IPS DF 6.9 (cell line): ENCODE results near the gene TRIM38.
"Not testable (repeated sequence)": the region's sequence is repeated elsewhere in the genome, so short reads cannot be mapped to it uniquely, and the experiment has no call there.

Experiments used
- DNase-seq: peaks from one replicate; pipeline ENCODE4 v3.0.0-alpha.2; 2013; ENCODE audit warnings: low read depth, low spot score
- H3K27ac ChIP-seq: one replicate; pipeline ENCODE4 v1.5.1; 2013; ENCODE audit warnings: low read length, control low read depth
- H3K27me3 ChIP-seq: 2 replicates; pipeline ENCODE4 v1.6.1; 2013; ENCODE audit warnings: mild to moderate bottlenecking, low read length; ENCODE audit not compliant: control insufficient read depth, insufficient read depth
- H3K36me3 ChIP-seq: 2 replicates; pipeline ENCODE4 v1.6.1; 2013; ENCODE audit warnings: low read length; ENCODE audit not compliant: control insufficient read depth, insufficient read depth
- H3K4me1 ChIP-seq: 2 replicates; pipeline ENCODE4 v1.6.1; 2013; ENCODE audit warnings: low read length; ENCODE audit not compliant: control insufficient read depth, insufficient read depth
- H3K4me3 ChIP-seq: 2 replicates; pipeline ENCODE4 v1.5.1; 2013; ENCODE audit warnings: mild to moderate bottlenecking, low read length
- H3K9me3 ChIP-seq: 2 replicates; pipeline ENCODE4 v1.6.1; 2013; ENCODE audit warnings: low read length, inconsistent platforms; ENCODE audit not compliant: control insufficient read depth, insufficient read depth
- WGBS: extraction: QIAGEN DNeasy Blood & Tissue Kit; methylation state at CpG from one replicate; pipeline ENCODE4 v1.1.7; 2013; ENCODE audit warnings: mixed read lengths, missing lambda C conversion rate; ENCODE audit not compliant: insufficient read length, insufficient coverage; 5-methylcytosine and 5-hydroxymethylcytosine counted together

Gene TRIM38

DNA sequence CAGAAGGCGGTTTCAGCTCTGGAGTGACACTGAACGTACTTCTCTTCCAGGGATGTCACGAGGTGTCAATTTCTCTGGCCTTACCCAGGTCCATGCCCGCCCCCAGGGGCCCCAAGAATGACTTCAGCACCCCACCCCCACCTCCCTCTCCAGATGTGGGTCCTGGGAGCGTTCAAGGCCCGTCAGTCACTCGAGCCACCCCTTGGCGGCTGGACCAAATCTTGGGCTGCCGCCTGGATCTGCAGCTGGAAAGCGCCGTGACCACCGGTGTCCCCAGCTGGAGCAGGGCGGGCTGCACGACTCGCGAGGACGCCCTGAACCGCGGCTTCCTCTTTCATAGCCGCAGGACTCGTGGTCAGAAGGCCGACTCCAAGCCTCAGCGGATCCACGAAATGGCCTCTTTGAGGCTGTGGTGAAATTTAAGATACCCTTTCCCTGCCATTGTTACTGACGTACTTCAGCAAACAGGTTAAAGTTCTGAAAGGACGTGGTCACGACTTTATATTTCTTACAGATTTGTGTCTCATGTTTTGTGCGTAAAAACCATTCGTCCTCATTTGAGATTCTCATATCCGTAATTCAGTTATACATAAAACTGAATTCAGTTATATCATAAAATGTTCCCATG is 29.3 kb downstream of the TRIM38 start:
- no CpG with 5 or more reads among the region's 30 CpGs for WGBS
- peak; percentile 7 for DNase-seq
- Histone ChIP-seq H3K27ac (no peak overlapping the region), H3K4me3 (peak overlapping the region; percentile 48; the same call in 1 of the 2 replicates), H3K27me3 (no peaks in the 10 kb centered on the region), H3K9me3 (no peaks in the 10 kb centered on the region), H3K4me1 (peaks cover 3% of the 10 kb centered on the region; the same call in 1 of the 2 replicates), H3K36me3 (no peaks in the 10 kb centered on the region)

DNA sequence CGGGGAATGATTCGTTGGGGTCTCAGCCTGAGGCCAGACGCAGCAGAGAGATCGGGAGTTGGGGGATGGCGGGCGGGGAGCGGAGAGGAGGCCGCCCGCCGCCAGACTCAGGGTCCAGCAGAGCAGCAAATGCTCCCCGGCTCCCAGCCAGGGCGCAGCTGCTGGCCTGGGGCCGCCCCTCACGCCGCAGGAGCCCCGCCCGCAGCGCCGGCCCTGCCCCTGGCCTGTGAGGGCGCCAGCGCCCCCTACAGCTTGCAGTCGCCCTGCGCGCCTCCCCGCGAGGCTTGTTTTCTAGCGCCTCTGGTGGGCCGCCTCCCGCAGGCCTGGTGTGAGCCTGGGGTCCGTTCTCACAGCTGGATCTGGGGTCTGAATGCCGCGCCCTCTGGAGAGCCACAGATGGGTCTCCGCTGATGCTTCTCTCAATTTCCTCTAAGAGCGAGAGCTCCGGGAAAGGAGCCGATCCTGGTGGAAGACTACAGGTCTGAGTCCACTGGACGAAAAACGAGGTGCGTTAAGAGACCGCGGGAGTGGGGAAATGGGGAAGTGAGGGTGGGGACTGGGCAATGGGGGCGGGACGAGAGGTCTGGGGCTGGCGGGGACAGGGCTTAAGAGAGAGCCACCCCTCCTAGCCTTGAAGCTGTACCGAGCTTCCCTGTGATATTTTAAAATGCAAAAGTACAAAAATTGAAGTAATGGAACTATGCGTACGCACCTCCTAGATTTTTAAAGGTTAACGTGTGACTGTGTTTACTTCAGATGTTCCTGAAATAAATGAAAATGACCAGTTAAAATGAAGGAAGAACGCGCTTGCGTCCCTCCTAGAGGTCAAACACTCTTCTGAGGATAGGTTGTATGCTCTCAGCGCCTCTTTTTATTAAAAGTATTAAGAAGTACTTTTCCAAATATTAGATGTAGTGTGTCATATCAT is 30.1 kb downstream of the TRIM38 start:
- no peak overlapping the region for H3K27ac ChIP-seq
- H3K4me1 ChIP-seq: peaks cover 3% of the 10 kb centered on the region; the same call in 1 of the 2 replicates
- H3K36me3 ChIP-seq: no peaks in the 10 kb centered on the region
- no peaks in the 10 kb centered on the region for H3K9me3 ChIP-seq
- WGBS: no CpG with 5 or more reads among the region's 52 CpGs
- no peaks in the 10 kb centered on the region for H3K27me3 ChIP-seq
- DNase-seq: peak; percentile 92
- peak overlapping the region; percentile 48; the same call in 1 of the 2 replicates for H3K4me3 ChIP-seq

DNA sequence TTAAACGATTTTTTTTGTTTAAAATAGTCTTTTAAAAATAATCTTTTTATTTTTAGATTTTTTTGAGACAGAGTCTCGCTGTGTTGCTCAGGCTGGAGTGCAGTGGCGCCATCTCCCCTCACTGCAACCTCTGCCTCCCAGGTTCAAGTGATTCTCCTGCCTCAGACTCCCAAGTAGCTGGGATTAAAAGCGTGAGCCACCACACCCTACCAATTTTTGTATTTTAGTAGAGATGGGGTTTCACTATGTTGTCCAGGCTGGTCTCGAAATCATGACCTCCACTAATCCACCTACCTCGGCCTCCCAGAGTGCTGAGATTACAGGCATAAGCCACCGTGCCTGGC is 30.7 kb downstream of the TRIM38 start:
- H3K27me3 ChIP-seq, H3K9me3 ChIP-seq, H3K4me3 ChIP-seq, H3K4me1 ChIP-seq, DNase-seq, H3K27ac ChIP-seq, H3K36me3 ChIP-seq: not testable (repeated sequence)
- no CpG with 5 or more reads among the region's 7 CpGs for WGBS

DNA sequence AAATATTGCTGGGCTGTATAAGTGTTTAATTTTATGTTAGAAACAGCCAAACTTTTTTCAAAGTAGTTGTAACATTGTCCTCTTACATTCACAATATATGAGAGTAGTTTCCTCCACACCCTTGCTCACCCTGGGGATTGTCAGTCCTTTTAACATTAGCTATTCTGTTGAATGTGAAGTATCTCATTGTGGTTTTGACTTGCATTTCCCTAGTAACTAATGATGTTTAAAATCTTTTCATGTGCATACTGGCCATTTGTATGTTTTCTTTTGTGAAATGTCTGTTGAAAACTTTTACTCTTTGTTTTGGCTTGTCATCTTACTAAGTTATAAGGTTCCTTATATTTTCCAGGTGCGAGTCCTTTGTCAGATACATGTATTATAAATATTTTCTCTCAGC is 32.9 kb downstream of the TRIM38 start:
- Histone ChIP-seq H3K27ac (no peak overlapping the region), H3K4me1 (peaks cover 2% of the 10 kb centered on the region; the same call in 1 of the 2 replicates), H3K9me3 (no peaks in the 10 kb centered on the region), H3K36me3 (no peaks in the 10 kb centered on the region), H3K4me3 (no peak overlapping the region), H3K27me3 (no peaks in the 10 kb centered on the region)
- WGBS: no CpG with 5 or more reads among the region's 1 CpG
- no peak for DNase-seq

DNA sequence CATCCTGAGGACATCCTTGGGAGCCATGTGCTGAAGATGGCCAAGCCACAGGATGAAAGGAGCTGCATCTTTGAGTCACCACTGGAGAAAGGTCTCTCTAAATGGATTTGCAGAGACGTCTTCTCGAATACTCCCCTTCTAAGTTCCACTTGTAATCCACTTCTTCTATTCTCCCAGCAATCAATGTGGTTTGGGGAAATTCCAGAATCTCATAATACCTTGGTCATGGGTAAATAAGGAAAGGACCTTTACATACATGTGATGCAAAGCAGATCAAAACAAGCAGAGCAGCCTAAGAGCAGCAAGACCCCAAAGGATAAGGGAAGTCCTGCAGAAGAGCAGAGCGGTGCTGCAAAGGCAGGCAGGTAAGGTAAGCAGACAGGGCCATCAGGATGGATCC is 35.3 kb downstream of the TRIM38 start:
- DNase-seq: no peak
- Histone ChIP-seq H3K4me1 (peaks cover 3% of the 10 kb centered on the region; the same call in 1 of the 2 replicates), H3K9me3 (no peaks in the 10 kb centered on the region), H3K36me3 (no peaks in the 10 kb centered on the region; the same call in 1 of the 2 replicates), H3K27me3 (no peaks in the 10 kb centered on the region), H3K27ac (no peak overlapping the region), H3K4me3 (no peak overlapping the region)
- no CpG with 5 or more reads among the region's 3 CpGs for WGBS

DNA sequence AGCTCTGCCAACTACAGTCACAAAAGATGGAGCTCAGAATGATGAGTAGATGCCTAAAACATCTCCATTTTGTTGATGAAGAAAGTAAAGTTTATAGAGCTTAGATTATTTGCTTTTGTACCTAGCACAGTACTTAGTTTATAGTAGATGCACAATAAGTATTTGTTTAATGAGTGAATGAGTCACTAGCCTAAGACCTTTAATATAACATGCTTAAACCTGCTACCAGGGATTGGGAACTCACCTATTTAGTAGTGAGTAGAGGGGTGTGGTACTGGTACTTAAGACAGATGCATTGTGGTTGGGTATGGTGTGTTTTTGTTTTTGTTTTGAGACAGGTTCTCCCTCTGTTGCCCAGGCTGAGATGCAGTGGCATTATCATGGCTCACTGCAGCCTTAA is 35.8 kb downstream of the TRIM38 start:
- no peaks in the 10 kb centered on the region for H3K27me3 ChIP-seq
- DNase-seq: no peak
- H3K9me3 ChIP-seq: no peaks in the 10 kb centered on the region
- no peak overlapping the region for H3K27ac ChIP-seq
- H3K4me1 ChIP-seq: peaks cover 3% of the 10 kb centered on the region; the same call in 1 of the 2 replicates
- H3K36me3 ChIP-seq: no peaks in the 10 kb centered on the region; the same call in 1 of the 2 replicates
- no peak overlapping the region for H3K4me3 ChIP-seq

DNA sequence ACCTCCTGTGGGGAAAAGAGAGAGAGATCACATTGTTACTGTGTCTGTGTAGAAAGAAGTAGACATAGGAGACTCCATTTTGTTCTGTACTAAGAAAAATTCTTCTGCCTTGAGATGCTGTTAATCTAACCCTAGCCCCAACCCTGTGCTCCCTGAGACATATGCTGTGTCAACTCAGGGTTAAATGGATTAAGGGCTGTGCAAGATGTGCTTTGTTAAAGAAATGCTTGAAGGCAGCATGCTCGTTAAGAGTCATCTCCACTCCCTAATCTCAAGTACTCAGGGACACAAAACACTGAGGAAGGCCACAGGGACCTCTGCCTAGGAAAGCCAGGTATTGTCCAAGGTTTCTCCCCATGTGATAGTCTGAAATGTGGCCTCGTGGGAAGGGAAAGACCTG is 36.6 kb downstream of the TRIM38 start:
- H3K27ac ChIP-seq, H3K9me3 ChIP-seq, H3K36me3 ChIP-seq, H3K4me1 ChIP-seq, DNase-seq, H3K27me3 ChIP-seq, H3K4me3 ChIP-seq: not testable (repeated sequence)
- WGBS: no CpG with 5 or more reads among the region's 2 CpGs

DNA sequence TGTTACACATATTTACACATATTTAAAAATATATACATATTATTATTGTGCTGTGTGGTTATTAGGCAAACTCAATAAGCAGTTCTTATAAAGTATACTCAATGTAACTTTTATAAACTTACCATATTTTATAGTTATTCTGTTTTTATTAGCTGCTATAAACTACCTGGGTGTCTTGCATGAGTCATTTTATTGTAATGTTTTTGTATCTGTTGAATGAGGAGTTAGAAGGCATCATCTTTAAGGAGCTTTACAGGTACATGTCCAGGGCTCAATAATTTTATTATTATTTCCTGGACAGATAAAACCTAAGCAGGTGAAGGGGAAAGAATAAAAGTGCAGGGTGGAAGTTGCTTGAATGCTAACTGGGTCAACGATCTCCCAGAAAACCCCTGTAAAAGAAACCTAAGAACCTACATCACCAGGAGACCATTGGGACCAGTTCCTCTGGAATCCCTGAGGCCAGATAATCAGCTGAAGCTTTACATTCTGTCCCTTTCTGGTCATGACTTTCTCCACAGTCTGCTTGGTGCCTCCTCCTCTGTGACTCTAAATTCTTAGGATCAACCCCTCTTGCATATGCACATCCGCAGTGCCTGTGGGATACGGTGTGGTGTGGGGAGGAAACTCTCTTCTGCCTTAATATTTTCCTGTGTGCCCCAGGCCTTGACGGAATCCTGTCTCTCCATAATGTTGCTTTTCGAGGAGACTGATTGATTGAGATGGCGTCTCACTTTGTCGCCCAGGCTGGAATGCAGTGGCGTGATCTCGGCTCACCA is 38.0 kb downstream of the TRIM38 start:
- Histone ChIP-seq H3K36me3 (no peaks in the 10 kb centered on the region; the same call in 1 of the 2 replicates), H3K27me3 (no peaks in the 10 kb centered on the region), H3K4me3 (no peak overlapping the region), H3K27ac (no peak overlapping the region), H3K4me1 (peaks cover 2% of the 10 kb centered on the region; the same call in 1 of the 2 replicates), H3K9me3 (no peaks in the 10 kb centered on the region)
- no CpG with 5 or more reads among the region's 9 CpGs for WGBS
- no peak for DNase-seq

DNA sequence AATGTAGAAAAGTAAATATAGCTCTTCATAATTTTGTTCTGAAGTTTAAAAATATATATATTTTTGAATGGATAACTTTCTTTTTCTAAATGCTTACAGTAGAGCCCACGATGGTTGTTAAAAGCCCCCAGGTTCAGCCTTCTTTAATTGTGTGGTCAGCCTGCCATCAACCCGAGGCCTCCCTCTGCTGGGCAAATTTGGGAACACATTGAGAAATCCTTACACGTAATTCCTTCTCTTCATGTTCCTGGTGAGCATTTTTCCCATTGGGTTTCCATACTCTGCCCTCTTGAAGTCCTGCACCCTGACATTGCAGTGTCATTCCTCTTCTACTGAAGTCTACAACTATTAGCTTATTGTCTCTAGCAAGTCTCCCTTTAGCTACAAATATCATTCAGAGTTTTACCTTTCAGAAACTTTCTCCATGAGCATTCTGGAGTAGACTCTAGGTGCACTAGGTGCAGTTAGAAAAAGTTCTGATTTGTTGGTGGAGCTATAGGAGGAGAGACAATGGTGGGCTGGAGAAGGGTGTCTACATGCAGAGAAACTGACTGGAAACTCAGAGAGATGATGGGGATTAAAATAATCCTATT is 40.6 kb downstream of the TRIM38 start:
- no peak for DNase-seq
- H3K27me3 ChIP-seq: no peaks in the 10 kb centered on the region
- no peak overlapping the region for H3K4me3 ChIP-seq
- H3K9me3 ChIP-seq: no peaks in the 10 kb centered on the region
- H3K4me1 ChIP-seq: peaks cover 2% of the 10 kb centered on the region; the same call in 1 of the 2 replicates
- WGBS: no CpG with 5 or more reads among the region's 3 CpGs
- no peaks in the 10 kb centered on the region; the same call in 1 of the 2 replicates for H3K36me3 ChIP-seq
- H3K27ac ChIP-seq: no peak overlapping the region
